ENCODE measurements around the gene SELPLG.
A peak's percentile ranks its signal among the peaks of the same experiment; 100 is the strongest.
"Not testable (repeated sequence)": the region's sequence is repeated elsewhere in the genome, so short reads cannot be mapped to it uniquely, and the experiment has no call there.

Gene SELPLG

GRCh38 chr12:108633534-108634248, at the start of gene SELPLG:
SELPLG (minus strand) TSS chr12:108633894; CDS start chr12:108624307, 9,587 bp downstream.
- DNase-seq (ENCODE audit: low read depth): peak; percentile 76

- no peak for DNase-seq (ENCODE audit: low read depth)
Observed at GRCh38 chr12:108681317-108681716, 47.6 kb upstream of the SELPLG start.

GRCh38 chr12:108679106-108679681, 45.5 kb upstream of the SELPLG start:
- DNase-seq (ENCODE audit: low read depth): no peak

- DNase-seq (ENCODE audit: low read depth): no peak
Observed at GRCh38 chr12:108678104-108678730, 44.5 kb upstream of the SELPLG start.

- DNase-seq (ENCODE audit: low read depth): no peak
Observed at GRCh38 chr12:108677381-108677780, 43.7 kb upstream of the SELPLG start.

GRCh38 chr12:108676707-108677106, 43.0 kb upstream of the SELPLG start:
- DNase-seq (ENCODE audit: low read depth): no peak

- DNase-seq (ENCODE audit: low read depth): no peak
Observed at GRCh38 chr12:108675792-108676191, 42.1 kb upstream of the SELPLG start.

GRCh38 chr12:108672054-108672453, 38.4 kb upstream of the SELPLG start:
- no peak for DNase-seq (ENCODE audit: low read depth)

- DNase-seq (ENCODE audit: low read depth): no peak
Observed at GRCh38 chr12:108671110-108671509, 37.4 kb upstream of the SELPLG start.

- no peak for DNase-seq (ENCODE audit: low read depth)
Observed at GRCh38 chr12:108670066-108670631, 36.5 kb upstream of the SELPLG start.

- no peak for DNase-seq (ENCODE audit: low read depth)
Observed at GRCh38 chr12:108668542-108668941, 34.8 kb upstream of the SELPLG start.

- DNase-seq (ENCODE audit: low read depth): no peak
Observed at GRCh38 chr12:108668063-108668462, 34.4 kb upstream of the SELPLG start.

- no peak for DNase-seq (ENCODE audit: low read depth)
Observed at GRCh38 chr12:108667349-108667748, 33.7 kb upstream of the SELPLG start.

- no peak for DNase-seq (ENCODE audit: low read depth)
Observed at GRCh38 chr12:108666401-108666881, 32.7 kb upstream of the SELPLG start.

GRCh38 chr12:108665608-108666202, 32.0 kb upstream of the SELPLG start:
- no peak for DNase-seq (ENCODE audit: low read depth)

GRCh38 chr12:108664338-108665258, 30.9 kb upstream of the SELPLG start:
- DNase-seq (ENCODE audit: low read depth): peak; percentile 69

- DNase-seq (ENCODE audit: low read depth): no peak
Observed at GRCh38 chr12:108663324-108664015, 29.8 kb upstream of the SELPLG start.

- DNase-seq (ENCODE audit: low read depth): not testable (repeated sequence)
Observed at GRCh38 chr12:108658115-108658514, 24.4 kb upstream of the SELPLG start.

- DNase-seq (ENCODE audit: low read depth): no peak
Observed at GRCh38 chr12:108657130-108657745, 23.5 kb upstream of the SELPLG start.

GRCh38 chr12:108656247-108656646, 22.6 kb upstream of the SELPLG start:
- not testable (repeated sequence) for DNase-seq (ENCODE audit: low read depth)

All from stimulated activated CD8-positive, alpha-beta memory T cell treated with anti-CD3 and anti-CD28 coated beads, Interleukin-4, amount 100 ng/mL, for 24 hours (primary cell).